ENCODE measurements around the gene SLC38A3.
"Not testable (repeated sequence)": the region's sequence is repeated elsewhere in the genome, so short reads cannot be mapped to it uniquely, and the experiment has no call there.

The SLC38A3 gene

DNA sequence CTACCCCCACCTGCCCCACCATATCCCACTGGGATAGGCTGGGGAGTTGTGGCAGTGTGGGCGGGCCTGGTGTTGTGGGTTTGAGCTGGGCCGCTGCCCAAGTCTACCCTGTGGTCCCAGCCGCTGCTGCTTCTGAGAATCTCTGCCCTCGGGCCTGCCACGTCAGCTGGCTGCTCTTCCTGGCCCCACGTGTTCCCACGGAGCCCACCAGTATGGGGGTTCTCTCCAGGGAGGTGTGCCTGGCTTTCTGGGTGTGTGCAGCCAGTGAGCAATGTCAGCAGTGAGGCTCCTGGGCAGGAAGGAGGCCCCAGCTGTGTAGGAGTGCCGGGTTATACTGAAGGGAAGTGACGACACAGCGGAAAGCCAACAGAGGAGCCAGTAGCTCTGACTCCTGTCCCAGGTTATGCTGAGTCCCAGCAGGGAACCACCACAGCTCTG is 41.5 kb downstream of the SLC38A3 start:
- peak; percentile 58 to 59 for DNase-seq (ENCODE audit: low read depth in 1 of 2, low spot score in 1 of 2)

DNA sequence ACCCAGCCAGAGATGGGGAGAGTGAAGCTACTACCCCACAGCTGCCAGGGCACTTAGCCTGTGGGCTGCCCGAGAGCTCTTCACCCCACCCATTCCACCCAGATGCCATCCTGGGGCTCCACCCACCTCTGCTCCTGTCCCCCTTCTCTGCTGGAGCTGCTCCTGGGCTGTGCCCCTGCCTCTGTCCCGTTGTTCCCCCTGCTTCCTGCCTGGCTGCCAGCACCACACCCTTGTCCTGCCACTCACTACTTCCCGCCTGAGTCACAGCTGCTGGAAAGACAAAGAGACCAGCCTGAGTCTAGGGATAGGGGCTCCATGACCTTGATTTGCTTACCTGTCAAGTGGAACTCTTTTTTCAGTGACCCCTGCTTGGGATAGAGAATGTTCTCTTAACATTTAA is 43.3 kb downstream of the SLC38A3 start:
- DNase-seq (ENCODE audit: low read depth in 1 of 2, low spot score in 1 of 2) = no peak

DNA sequence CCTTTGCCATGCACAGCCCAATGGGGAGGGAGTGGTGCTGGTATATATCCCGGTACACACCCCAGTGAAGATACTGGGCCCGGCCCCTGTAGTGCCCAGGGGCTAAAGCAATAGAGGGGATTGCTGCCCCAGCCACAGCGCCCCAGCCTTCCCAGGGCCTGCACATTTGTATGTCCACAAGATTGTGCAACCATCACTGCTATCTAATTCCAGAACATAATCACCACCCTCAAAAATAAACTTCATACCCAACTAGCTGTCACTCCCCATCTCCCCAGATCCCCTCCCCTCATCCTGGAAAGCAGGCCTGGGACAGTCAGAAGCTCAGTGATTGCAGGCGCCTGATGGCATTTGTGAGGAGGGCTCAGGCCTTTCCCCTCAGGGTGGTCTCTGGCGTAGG is 44.4 kb downstream of the SLC38A3 start:
- no peak for DNase-seq (ENCODE audit: low read depth in 1 of 2, low spot score in 1 of 2)

- no peak for DNase-seq (ENCODE audit: low read depth in 1 of 2, low spot score in 1 of 2)
Observed at GRCh38 chr3:50250514-50250913, 45.4 kb downstream of the SLC38A3 start.

DNA sequence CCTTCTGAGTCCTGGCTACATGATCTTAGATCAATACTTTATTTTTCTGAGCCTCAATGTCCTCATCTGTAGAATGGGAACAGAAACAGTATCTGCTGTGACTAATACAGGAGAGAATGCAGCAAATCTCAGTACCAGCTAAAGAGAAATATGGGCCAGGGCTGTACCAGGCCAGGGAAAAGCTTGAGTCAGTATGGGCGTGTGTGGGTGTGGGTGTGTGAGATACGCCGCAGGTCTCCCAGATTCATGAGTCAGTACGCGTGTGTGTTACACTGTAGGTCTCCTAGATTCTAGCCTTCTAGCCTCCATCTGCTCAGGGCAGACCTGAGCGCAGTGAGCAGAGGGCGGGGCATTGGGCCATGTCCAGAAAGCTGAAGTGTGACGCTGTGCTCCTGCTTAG is 46.1 kb downstream of the SLC38A3 start:
- no peak for DNase-seq (ENCODE audit: low read depth in 1 of 2, low spot score in 1 of 2)

DNA sequence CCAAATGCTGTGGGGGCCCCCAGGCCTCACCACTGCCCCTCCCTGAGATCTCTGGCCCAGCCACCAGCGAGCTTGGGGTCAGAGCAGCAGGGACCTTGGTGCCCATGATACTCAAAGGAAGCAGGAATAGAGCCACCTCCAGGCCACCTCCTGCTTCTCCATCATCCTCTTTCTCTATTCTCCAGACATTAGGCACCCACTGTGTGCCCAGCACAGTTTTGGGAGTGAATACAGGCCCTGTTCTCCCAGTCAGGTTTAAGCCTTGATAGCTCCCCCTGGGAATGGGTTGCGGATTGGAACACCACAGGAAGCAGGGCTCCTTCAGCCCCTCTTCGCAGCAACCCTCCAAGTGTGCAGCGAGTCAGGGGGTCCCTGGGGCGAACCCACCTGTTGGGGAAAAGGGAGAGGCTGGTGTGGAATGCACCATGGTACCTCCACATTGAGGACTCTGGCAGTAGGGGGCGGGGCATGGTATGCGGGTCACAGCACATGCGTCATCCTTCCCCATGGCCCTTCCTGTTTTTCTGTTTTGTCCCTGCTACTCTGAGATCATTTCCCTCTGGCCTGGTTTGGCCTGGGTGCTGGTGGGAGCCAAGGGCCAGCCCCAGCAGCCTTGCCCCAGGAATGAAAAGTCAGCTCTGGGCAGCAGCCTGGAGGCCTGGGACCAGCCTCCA is 49.6 kb downstream of the SLC38A3 start:
- no peak for DNase-seq (ENCODE audit: low read depth in 1 of 2, low spot score in 1 of 2)

DNA sequence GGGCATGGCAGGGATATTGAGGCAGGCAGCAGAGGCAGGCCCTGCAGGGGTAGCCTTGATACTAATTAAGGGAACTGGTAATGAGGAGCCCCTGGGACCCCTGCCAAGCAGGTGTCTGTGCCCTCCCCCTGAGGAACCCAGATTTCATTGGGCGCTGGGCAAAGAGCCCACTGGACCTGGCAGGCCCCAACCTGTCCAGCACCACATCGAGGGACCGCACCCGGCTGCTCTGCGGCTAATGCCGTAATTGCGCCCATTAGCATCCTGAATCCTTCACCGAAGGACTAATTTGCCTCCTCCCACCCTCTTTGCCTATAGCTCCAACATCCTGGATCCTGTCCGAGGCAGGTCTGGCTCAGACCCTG is 50.2 kb downstream of the SLC38A3 start:
- no peak for DNase-seq (ENCODE audit: low read depth in 1 of 2, low spot score in 1 of 2)

GRCh38 chr3:50256978-50257890 is 52.2 kb downstream of the SLC38A3 start:
- no peak for DNase-seq (ENCODE audit: low read depth in 1 of 2, low spot score in 1 of 2)

GRCh38 chr3:50258029-50258680 is 53.1 kb downstream of the SLC38A3 start:
- no peak for DNase-seq (ENCODE audit: low read depth in 1 of 2, low spot score in 1 of 2)

DNA sequence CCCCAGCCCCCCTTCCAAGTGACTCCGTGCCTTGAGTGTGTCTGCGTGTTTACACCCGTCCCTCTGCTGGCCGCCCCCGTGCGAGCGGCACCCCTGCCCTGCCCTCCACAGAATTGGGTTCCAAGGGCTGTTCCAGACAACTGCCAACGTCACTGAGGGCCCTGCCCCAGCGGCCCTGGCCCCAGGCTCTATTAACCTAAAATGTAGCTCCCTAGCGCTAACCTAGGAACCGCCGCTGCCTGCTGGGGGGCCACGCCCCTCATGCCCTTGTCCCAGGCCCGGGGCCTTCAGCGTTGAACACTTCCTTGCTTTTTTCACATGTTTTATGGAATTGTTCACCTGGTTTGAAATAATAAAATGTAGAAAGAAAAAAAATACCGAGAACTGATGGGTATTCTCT is 53.9 kb downstream of the SLC38A3 start:
- no peak for DNase-seq (ENCODE audit: low read depth in 1 of 2, low spot score in 1 of 2)

GRCh38 chr3:50259432-50260026 is 54.5 kb downstream of the SLC38A3 start:
- no peak for DNase-seq (ENCODE audit: low read depth in 1 of 2, low spot score in 1 of 2)

GRCh38 chr3:50260027-50260941 is 55.2 kb downstream of the SLC38A3 start:
- DNase-seq (ENCODE audit: low read depth in 1 of 2, low spot score in 1 of 2) = peak; percentile 61 to 80

- no peak for DNase-seq (ENCODE audit: low read depth in 1 of 2, low spot score in 1 of 2)
Observed at GRCh38 chr3:50260942-50261441, 55.9 kb downstream of the SLC38A3 start.

- DNase-seq (ENCODE audit: low read depth in 1 of 2, low spot score in 1 of 2) = no peak
Observed at GRCh38 chr3:50261505-50261904, 56.4 kb downstream of the SLC38A3 start.

DNA sequence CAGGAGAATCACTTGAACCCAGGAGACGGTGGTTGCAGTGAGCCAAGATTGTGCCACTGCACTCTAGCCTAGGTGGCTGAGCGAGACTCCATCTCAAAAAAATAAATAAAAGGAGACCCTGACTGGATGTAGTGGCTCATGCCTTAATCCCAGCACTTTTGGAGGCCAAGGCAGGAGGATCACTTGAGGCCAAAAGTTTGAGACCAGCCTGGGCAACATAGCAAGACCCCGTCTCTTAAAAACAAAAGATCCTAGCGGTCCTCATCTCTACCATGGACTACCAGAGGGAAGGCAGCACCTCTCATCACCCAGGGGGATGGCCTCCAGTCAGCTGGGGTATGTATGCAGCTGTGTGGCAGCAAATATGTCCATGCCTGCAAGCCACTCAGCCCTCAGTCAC is 57.1 kb downstream of the SLC38A3 start:
- not testable (repeated sequence) for DNase-seq (ENCODE audit: low read depth in 1 of 2, low spot score in 1 of 2)

GRCh38 chr3:50262778-50263177 is 57.7 kb downstream of the SLC38A3 start:
- no peak for DNase-seq (ENCODE audit: low read depth in 1 of 2, low spot score in 1 of 2)

DNA sequence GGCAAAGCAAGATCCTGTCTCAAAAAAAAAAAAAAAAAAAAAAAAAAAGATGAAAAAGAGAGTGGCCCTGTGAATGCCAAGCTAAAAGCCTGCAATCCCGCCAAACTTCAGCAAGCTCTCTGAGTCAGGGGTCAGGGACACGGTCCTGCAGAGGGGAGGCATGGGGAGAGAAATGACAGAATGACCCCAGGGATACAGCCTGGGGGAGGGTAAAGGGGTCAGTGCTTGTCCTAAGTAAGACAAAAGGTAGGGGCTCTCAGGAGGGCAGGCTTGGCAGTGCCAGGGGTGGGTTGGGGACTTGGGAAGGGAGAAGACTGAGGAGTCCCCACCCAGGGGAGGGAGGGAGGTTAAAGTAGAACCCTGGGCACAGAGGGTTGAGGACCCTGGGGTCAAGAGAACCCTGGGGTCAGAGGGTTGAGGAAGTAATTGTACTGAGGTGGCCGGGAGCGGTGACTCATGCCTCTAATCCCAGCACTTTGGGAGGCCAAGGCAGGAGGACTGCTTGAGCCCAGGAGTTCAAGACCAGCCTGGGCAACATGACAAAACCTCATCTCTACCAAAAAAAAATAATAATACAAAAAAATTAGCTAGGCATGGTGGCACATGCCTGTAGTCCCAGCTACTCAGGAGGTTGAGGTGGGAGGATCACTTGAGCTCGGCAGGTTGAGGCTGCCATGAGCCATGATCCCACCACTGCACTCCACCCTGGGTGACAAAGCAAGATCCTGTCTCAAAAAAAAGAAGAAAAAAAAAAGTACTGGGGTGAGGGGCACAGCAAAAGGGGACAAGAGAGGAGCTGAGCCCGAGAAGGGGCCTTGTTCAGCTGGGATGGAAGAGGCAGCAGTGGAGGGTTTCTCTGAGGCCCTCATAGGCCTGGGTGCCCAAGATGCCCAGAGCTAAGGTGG is 58.7 kb downstream of the SLC38A3 start:
- no peak for DNase-seq (ENCODE audit: low read depth in 1 of 2, low spot score in 1 of 2)

- no peak for DNase-seq (ENCODE audit: low read depth in 1 of 2, low spot score in 1 of 2)
Observed at GRCh38 chr3:50264383-50264963, 59.4 kb downstream of the SLC38A3 start.

DNA sequence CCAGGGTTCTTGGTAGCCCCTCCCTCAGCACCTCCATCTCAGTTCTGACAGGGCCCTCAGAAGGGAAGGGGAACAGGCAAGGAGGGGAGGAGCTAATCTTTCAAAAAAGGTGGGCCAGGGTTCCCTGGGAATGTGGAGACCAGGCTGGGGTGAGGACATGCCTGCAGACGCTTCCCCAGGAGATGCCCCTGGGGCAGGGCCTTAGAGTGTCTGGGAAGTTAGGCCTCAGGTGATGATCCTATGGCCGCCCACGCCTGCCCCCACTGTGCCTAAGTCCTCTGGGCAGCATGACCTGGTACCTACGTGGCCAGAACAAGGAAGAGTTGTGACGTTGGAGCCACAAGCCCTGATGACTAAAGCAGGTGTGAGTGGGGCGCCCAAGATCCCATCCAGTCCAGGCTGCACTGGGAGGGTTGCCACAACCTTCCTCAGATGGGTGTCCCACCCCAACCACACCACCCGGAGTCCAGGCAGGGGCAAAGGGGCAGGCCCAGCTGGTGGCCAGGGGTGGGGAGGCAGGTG is 60.0 kb downstream of the SLC38A3 start:
- DNase-seq (ENCODE audit: low read depth in 1 of 2, low spot score in 1 of 2) = no peak

All from stimulated activated CD4-positive, alpha-beta T cell treated with anti-CD3 and anti-CD28 coated beads, Interleukin-15, amount 100 ng/mL, for 1 hour (primary cell).